ENCODE measurements around the gene IGFL4.

The IGFL4 gene

GRCh38 chr19:46063201-46063600 lies 22.4 kb upstream of the IGFL4 start:
- H3K4me3 ChIP-seq (ENCODE audit: low read depth, low read length): no peak overlapping the region
- TF ChIP-seq, protein P1, sequence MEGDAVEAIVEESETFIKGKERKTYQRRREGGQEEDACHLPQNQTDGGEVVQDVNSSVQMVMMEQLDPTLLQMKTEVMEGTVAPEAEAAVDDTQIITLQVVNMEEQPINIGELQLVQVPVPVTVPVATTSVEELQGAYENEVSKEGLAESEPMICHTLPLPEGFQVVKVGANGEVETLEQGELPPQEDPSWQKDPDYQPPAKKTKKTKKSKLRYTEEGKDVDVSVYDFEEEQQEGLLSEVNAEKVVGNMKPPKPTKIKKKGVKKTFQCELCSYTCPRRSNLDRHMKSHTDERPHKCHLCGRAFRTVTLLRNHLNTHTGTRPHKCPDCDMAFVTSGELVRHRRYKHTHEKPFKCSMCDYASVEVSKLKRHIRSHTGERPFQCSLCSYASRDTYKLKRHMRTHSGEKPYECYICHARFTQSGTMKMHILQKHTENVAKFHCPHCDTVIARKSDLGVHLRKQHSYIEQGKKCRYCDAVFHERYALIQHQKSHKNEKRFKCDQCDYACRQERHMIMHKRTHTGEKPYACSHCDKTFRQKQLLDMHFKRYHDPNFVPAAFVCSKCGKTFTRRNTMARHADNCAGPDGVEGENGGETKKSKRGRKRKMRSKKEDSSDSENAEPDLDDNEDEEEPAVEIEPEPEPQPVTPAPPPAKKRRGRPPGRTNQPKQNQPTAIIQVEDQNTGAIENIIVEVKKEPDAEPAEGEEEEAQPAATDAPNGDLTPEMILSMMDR (IDR thresholded peaks at IDR 0.05; ENCODE audit: borderline replicate concordance, insufficient read depth, low read depth, low read length): no peak

DNA sequence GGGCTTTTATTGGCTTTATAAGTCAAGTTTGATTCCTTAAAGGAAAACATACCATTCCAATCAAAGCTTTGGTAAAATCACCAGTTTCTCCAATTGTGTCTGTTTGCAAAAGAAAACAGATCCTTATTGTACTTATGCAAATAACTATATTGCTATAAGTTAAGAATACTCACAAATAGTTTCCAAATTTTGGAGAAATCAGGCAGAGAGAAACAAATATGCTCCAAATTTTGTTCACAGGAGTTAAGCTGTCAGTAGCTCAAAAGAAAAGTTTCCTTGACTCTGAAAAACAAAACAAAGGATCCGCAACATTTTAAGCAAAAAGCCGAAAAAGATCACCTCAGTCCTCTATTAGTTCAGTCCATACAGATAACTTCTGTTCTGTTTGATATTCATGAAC lies 19.2 kb upstream of the IGFL4 start:
- TF ChIP-seq, protein P1 (IDR thresholded peaks at IDR 0.05; ENCODE audit: borderline replicate concordance, insufficient read depth, low read depth, low read length): no peak
- no peak overlapping the region for H3K4me3 ChIP-seq (ENCODE audit: low read depth, low read length)

- no peak overlapping the region for H3K4me3 ChIP-seq (ENCODE audit: low read depth, low read length)
- TF ChIP-seq, protein P1 (IDR thresholded peaks at IDR 0.05; ENCODE audit: borderline replicate concordance, insufficient read depth, low read depth, low read length): no peak
These were observed 18.0 kb upstream of the IGFL4 start for GRCh38 chr19:46058778-46059177.

DNA sequence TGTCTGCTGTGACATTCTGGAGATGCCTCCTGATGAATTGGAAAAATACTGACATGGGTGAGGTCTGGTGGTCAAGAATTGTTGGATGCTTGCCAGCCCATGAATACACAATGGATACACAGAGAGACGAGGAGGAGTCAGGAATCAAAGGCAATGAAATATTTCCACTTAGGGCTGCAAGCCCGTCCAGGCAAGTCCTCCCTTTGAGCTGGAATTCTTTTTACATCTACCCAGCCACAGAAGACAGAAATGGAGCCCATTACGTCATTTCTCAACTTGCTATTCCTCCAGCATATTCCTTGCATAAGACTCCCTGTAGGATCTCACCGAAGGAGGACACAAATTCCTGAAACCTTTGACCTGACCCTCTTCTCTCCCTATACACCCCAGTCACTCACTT lies 15.7 kb upstream of the IGFL4 start:
- TF ChIP-seq, protein P1 (IDR thresholded peaks at IDR 0.05; ENCODE audit: borderline replicate concordance, insufficient read depth, low read depth, low read length): no peak

GRCh38 chr19:46052896-46053295 lies 12.1 kb upstream of the IGFL4 start:
- TF ChIP-seq, protein P1 (IDR thresholded peaks at IDR 0.05; ENCODE audit: borderline replicate concordance, insufficient read depth, low read depth, low read length): no peak

More for the DNA sequence above, 15.7 kb upstream of the IGFL4 start:
- no peak overlapping the region for H3K4me3 ChIP-seq (ENCODE audit: low read depth, low read length)

GRCh38 chr19:46049597-46049996 lies 8.8 kb upstream of the IGFL4 start:
- no peak overlapping the region for H3K4me3 ChIP-seq (ENCODE audit: low read depth, low read length)
- TF ChIP-seq, protein P1 (IDR thresholded peaks at IDR 0.05; ENCODE audit: borderline replicate concordance, insufficient read depth, low read depth, low read length): peak; percentile 41

More at GRCh38 chr19:46052896-46053295, 12.1 kb upstream of the IGFL4 start:
- no peak overlapping the region for H3K4me3 ChIP-seq (ENCODE audit: low read depth, low read length)

DNA sequence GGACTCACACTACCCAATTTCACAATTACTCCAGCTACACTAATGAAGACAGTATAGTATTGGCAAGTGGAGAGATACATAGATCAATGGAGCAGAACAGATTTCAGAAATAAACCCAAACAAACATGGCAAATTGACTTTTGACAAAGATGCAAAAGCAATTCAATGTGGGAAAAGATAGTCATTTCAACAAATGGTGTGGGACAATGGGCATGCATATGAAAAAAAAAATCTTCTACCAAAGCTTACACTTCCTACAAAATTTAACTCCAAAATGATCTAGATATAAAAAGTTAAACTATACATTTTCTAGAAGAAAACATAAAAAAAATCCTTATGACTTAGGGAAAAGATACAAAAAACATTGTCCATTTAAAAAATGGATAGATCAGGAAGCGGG lies 2.7 kb upstream of the IGFL4 start:
- TF ChIP-seq, protein P1 (IDR thresholded peaks at IDR 0.05; ENCODE audit: borderline replicate concordance, insufficient read depth, low read depth, low read length): no peak
- H3K4me3 ChIP-seq (ENCODE audit: low read depth, low read length): no peak overlapping the region

Data from GM12875 (cell line).